NK-92 (cell line): ENCODE data around the gene SIGLEC8.
"Not testable (repeated sequence)": the region's sequence is repeated elsewhere in the genome, so short reads cannot be mapped to it uniquely, and the experiment has no call there.

Experiments
- DNase-seq: peaks from one replicate; lab custom pipeline; 2025; ENCODE audit not compliant: unreplicated experiment; lab: John Stamatoyannopoulos, UW

Gene SIGLEC8

GRCh38 chr19:51448011-51448410 lies 10.2 kb downstream of the SIGLEC8 start:
- no peak for DNase-seq

- not testable (repeated sequence) for DNase-seq
Measured at GRCh38 chr19:51447510-51447909, 10.7 kb downstream of the SIGLEC8 start.

GRCh38 chr19:51441410-51442390 lies 16.6 kb downstream of the SIGLEC8 start:
- peak; percentile 56 for DNase-seq

GRCh38 chr19:51440846-51441409 lies 17.3 kb downstream of the SIGLEC8 start:
- DNase-seq = no peak

GRCh38 chr19:51440052-51440451 lies 18.2 kb downstream of the SIGLEC8 start:
- no peak for DNase-seq

GRCh38 chr19:51439021-51439465 lies 19.2 kb downstream of the SIGLEC8 start:
- no peak for DNase-seq

GRCh38 chr19:51434456-51434855 lies 23.8 kb downstream of the SIGLEC8 start:
- no peak for DNase-seq

GRCh38 chr19:51433043-51433442 lies 25.2 kb downstream of the SIGLEC8 start:
- DNase-seq = no peak

GRCh38 chr19:51431124-51431523 lies 27.1 kb downstream of the SIGLEC8 start:
- DNase-seq = no peak

GRCh38 chr19:51430221-51430620 lies 28.0 kb downstream of the SIGLEC8 start:
- DNase-seq = no peak

GRCh38 chr19:51427201-51427600 lies 31.1 kb downstream of the SIGLEC8 start:
- no peak for DNase-seq

GRCh38 chr19:51422053-51422448 lies 36.2 kb downstream of the SIGLEC8 start:
- DNase-seq = no peak

- DNase-seq = no peak
Measured at GRCh38 chr19:51421229-51422052, 36.8 kb downstream of the SIGLEC8 start.

- not testable (repeated sequence) for DNase-seq
Measured at GRCh38 chr19:51420511-51420910, 37.7 kb downstream of the SIGLEC8 start.

GRCh38 chr19:51418707-51419106 lies 39.5 kb downstream of the SIGLEC8 start:
- DNase-seq = no peak

GRCh38 chr19:51417810-51418157 lies 40.5 kb downstream of the SIGLEC8 start:
- no peak for DNase-seq

GRCh38 chr19:51417107-51417809 lies 41.0 kb downstream of the SIGLEC8 start, which contains the start of gene SIGLEC10:
Gene SIGLEC10 (minus strand): TSS chr19:51417642. CDS start chr19:51417581, 61 bp downstream.
- DNase-seq = no peak

GRCh38 chr19:51416422-51416821 lies 41.8 kb downstream of the SIGLEC8 start:
- not testable (repeated sequence) for DNase-seq

- no peak for DNase-seq
Measured at GRCh38 chr19:51415187-51415586, 43.1 kb downstream of the SIGLEC8 start.

- no peak for DNase-seq
Measured at GRCh38 chr19:51410950-51411748, 47.1 kb downstream of the SIGLEC8 start.
